ENCODE data around the gene PLCG2. TPM values are rescaled to one million over a fixed set of nuclear protein-coding genes. Genes with fewer than 3 reads are reported as not detected.

PLCG2 gene
- total RNA-seq, 1 experiment from 2014 or later: 6.0 TPM

- Mint-ChIP-seq H3K36me3 (ENCODE audit: insufficient read depth in 1 of 3, low read depth in 3 of 3) (peaks cover 0 to 12% (median 3%) of the 10 kb centered on the region in 3 experiments; a peak in 2 of 7 replicates), H3K27ac (peak overlapping the region in 1 of 3 experiments; percentile 55; a peak in 2 of 7 replicates), H3K4me1 (peaks cover 0 to 3% of the 10 kb centered on the region in 2 experiments; a peak in 2 of 4 replicates), H3K4me3 (no peak overlapping the region), H3K9me3 (peaks cover 2 to 4% of the 10 kb centered on the region in 2 experiments; a peak in 3 of 5 replicates), H3K27me3 (ENCODE audit: low read depth) (no peaks in the 10 kb centered on the region)
- H3K9ac ChIP-seq (ENCODE audit: extremely low read depth, insufficient read length, low read length): no peak overlapping the region
- DNase-seq: peak; percentile 47
- no peak for TF ChIP-seq CTCF (conservative IDR thresholded peaks at IDR 0.05)
- H2BK12ac ChIP-seq (ENCODE audit: insufficient read length, low read depth, low read length): no peak overlapping the region
- H3K23ac ChIP-seq (ENCODE audit: insufficient read length, low read depth, low read length): no peak overlapping the region
- H2AK5ac ChIP-seq (ENCODE audit: insufficient read length, low read length): no peak overlapping the region
- H4K20me1 ChIP-seq (ENCODE audit: control insufficient read depth, insufficient read depth, insufficient read length): no peaks in the 10 kb centered on the region
- no peak overlapping the region for H3K56ac ChIP-seq (ENCODE audit: insufficient read length, low read depth, low read length)
- H3T11ph ChIP-seq (ENCODE audit: low read length): no peak overlapping the region
- no peaks in the 10 kb centered on the region for H3K4me1 ChIP-seq (ENCODE audit: insufficient read depth, low read length)
- no peak overlapping the region for H3K14ac ChIP-seq (ENCODE audit: insufficient read depth, low read length)
- H3K9me3 ChIP-seq (ENCODE audit: control insufficient read depth, low read depth, low read length): no peaks in the 10 kb centered on the region
- no CpG with 5 or more reads among the region's 7 CpGs for WGBS (ENCODE audit: extremely low coverage, insufficient read length, low lambda C conversion rate)
- H2BK15ac ChIP-seq (ENCODE audit: low read depth, low read length): no peak overlapping the region
- H2BK120ac ChIP-seq (ENCODE audit: low read depth, low read length, poor library complexity, severe bottlenecking): no peak overlapping the region
- H4K5ac ChIP-seq (ENCODE audit: insufficient read length, low read depth, low read length): no peak overlapping the region
- H3K27ac ChIP-seq (ENCODE audit: insufficient read length, low read depth, low read length): no peak overlapping the region
- H3K18ac ChIP-seq (ENCODE audit: insufficient read length, low read depth, low read length): no peak overlapping the region
- H4K8ac ChIP-seq (replicated peaks; ENCODE audit: insufficient read length, low read depth, low read length): no peak overlapping the region
- H3K4me2 ChIP-seq (ENCODE audit: insufficient read depth, insufficient read length, low read length): no peak overlapping the region
- no peaks in the 10 kb centered on the region for H3K79me2 ChIP-seq (ENCODE audit: insufficient read depth, low read length)
- no peaks in the 10 kb centered on the region for H3K79me1 ChIP-seq (ENCODE audit: insufficient read depth, low read depth, low read length, poor library complexity, severe bottlenecking)
- no peak overlapping the region for H4K91ac ChIP-seq (ENCODE audit: insufficient read length, low read depth, low read length)
- H3K27me3 ChIP-seq (ENCODE audit: insufficient read depth, low read length): no peaks in the 10 kb centered on the region
- H2BK5ac ChIP-seq (ENCODE audit: insufficient read length, low read length): no peak overlapping the region
- H2AFZ ChIP-seq (ENCODE audit: low read length): no peak overlapping the region
- no peak overlapping the region for H2BK20ac ChIP-seq (ENCODE audit: low read depth, low read length, poor library complexity, severe bottlenecking)
- H3K4ac ChIP-seq (ENCODE audit: low read depth, low read length): no peak overlapping the region
- H3K23me2 ChIP-seq (ENCODE audit: insufficient read length, low read depth, low read length, poor library complexity, severe bottlenecking): no peaks in the 10 kb centered on the region
Observed at GRCh38 chr16:81905277-81905676, 126.2 kb downstream of the PLCG2 start.
